A549 treated with GW870086 at 1 μM for 4 hours (cell line): ENCODE results near the gene SAXO2. TPM values are rescaled to one million over a fixed set of nuclear protein-coding genes. Genes with fewer than 3 reads are reported as not detected.

Source experiments
- total RNA-seq: library from RNA; stranded (reverse); fragments of 200-300 nt; extraction: Qiagen RNA extraction; gene quantifications from 5 replicates; pipeline ENCODE4 v1.2.3, GENCODE V29; 2022; ENCODE audit warnings: low read depth

The SAXO2 gene
- 1.3 to 2.8 TPM (median 2.1 TPM) in 5 replicates for total RNA-seq

GRCh38 chr15:82262422-82263026, at the start of gene SAXO2, which contains the start of gene EFL1:
Gene SAXO2, plus strand, starts transcription at chr15:82262818. Its CDS starts 62 bp downstream, at chr15:82262880.
Gene EFL1, minus strand, starts transcription at chr15:82262734. Its CDS starts 956 bp downstream, at chr15:82261778.

Other genes starting within 250 kb of the SAXO2 start
- 2.8 to 5.2 TPM (median 4.8 TPM) in 5 replicates for gene MEX3B, start 216.8 kb upstream of the SAXO2 start, total RNA-seq
- 20.4 to 32.2 TPM (median 23.2 TPM) in 5 replicates for gene EFL1, start 84 bp upstream of the SAXO2 start, total RNA-seq
- gene GOLGA6L10, start 86.7 kb downstream of the SAXO2 start, total RNA-seq: 0.33 to 0.56 TPM (median 0.50 TPM) in 5 replicates
- gene GOLGA6L9, start 167.0 kb downstream of the SAXO2 start, total RNA-seq: 1.5 to 2.9 TPM (median 2.6 TPM) in 5 replicates